ENCODE data around the gene MRPL57.

DNA sequence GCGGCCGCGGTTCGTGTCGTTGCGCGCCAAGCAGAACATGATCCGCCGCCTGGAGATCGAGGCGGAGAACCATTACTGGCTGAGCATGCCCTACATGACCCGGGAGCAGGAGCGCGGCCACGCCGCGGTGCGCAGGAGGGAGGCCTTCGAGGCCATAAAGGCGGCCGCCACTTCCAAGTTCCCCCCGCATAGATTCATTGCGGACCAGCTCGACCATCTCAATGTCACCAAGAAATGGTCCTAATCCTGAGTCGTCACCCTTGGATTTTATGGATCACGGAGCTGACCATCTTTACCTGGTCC is 475 bp downstream of the MRPL57 start:
- TF ChIP-seq, protein P1, sequence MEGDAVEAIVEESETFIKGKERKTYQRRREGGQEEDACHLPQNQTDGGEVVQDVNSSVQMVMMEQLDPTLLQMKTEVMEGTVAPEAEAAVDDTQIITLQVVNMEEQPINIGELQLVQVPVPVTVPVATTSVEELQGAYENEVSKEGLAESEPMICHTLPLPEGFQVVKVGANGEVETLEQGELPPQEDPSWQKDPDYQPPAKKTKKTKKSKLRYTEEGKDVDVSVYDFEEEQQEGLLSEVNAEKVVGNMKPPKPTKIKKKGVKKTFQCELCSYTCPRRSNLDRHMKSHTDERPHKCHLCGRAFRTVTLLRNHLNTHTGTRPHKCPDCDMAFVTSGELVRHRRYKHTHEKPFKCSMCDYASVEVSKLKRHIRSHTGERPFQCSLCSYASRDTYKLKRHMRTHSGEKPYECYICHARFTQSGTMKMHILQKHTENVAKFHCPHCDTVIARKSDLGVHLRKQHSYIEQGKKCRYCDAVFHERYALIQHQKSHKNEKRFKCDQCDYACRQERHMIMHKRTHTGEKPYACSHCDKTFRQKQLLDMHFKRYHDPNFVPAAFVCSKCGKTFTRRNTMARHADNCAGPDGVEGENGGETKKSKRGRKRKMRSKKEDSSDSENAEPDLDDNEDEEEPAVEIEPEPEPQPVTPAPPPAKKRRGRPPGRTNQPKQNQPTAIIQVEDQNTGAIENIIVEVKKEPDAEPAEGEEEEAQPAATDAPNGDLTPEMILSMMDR (IDR thresholded peaks at IDR 0.05): no peak
- TF ChIP-seq POLR2A (IDR thresholded peaks at IDR 0.05): no peak
